GM21381 (cell line): Measurements from ENCODE around the gene ZNF71.

Experiments used
- ATAC-seq: cut with Tn5 transposase; IDR thresholded peaks from one replicate; pipeline ENCODE4 v1.9.1; 2021; ENCODE audit warnings: mild to moderate bottlenecking, moderate library complexity; ENCODE audit not compliant: unreplicated experiment

The ZNF71 gene

DNA sequence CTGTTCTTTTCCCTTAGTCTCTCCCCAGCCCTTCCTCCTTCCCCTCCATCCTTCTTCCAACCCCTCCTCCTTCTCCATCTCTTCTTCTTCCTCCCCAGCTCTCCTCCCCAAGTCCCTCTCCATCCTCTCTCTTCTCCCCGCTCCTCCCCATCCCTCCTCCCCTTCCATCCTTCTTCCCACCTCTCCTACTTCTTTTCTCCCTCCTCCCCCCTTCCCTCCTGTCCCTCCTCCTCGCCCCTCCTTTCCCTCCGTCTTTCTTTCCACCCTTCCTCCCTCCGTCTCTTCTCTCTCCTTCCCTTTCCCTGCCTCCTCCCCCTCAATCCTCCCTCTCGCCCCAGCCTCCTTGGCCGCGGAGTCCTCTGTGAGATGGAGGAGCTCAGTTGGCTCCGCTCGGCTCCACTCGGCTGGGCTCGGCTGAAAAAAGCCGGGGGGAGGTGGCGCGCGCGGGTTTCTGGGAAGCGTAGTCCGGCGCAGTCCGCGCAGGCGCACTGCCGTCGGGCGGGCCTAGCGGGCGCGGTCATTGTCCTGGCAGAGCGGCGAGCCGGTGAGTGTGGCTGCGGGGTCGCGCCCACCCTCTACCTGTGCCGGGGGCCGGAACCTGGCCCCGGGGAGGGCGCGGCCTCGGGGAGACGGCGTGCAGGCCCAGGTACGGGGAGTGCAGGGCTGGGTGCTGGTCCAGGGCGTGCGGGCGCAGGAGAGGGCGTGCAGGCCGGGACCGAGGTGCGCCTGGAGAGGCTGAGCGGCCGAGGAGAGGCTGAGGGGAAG is at the start of gene ZNF71:
Gene ZNF71 (plus strand): TSS at position 520 of the 765 bp plus-strand sequence. CDS start 6,257 bp downstream, outside the sequence.
- peak; percentile 89 for ATAC-seq

DNA sequence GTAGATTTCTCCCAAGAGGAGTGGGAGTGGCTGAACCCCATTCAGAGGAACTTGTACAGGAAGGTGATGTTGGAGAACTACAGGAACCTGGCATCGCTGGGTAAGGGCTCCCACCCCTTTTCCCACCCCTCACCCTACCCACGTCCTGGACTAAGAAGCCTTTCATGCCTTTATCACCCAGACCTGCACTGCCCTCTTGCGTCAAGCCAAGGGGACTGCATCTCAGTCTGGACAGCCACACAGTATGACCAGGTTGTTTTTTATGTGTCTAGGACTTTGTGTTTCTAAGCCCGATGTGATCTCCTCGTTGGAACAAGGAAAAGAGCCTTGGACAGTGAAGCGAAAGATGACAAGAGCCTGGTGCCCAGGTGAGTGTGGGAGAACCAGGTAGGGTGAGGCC is 47.6 kb upstream of the ZNF71 start:
- ATAC-seq: no peak

DNA sequence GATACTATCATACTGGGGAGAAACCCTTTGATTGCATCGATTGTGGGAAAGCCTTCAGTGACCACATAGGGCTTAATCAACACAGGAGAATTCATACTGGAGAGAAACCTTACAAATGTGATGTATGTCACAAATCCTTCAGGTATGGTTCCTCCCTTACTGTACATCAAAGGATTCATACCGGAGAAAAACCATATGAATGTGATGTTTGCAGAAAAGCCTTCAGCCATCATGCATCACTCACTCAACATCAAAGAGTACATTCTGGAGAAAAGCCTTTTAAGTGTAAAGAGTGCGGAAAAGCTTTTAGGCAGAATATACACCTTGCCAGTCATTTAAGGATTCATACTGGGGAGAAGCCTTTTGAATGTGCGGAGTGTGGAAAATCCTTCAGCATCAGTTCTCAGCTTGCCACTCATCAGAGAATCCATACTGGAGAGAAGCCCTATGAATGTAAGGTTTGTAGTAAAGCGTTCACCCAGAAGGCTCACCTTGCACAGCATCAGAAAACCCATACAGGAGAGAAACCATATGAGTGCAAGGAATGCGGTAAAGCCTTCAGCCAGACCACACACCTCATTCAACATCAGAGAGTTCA is 40.7 kb upstream of the ZNF71 start:
- ATAC-seq: no peak

DNA sequence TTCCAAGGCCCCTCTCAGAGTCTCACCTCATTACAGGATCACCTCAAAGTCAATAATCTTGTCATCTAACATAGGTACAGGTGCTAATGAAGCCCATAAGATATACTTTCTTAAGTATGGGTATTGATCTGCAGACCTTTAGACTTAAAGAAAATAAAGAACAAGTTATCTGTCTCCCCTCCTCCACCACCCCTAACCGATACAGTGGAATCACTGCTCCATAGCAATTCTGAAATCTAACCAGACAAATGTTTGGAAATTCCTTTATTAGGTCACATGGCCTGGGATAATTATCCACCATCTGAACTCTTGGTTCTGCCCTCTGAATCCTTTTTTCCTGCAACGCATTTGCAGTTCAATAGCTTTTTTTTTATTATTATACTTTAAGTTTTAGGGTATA is 32.3 kb upstream of the ZNF71 start:
- no peak for ATAC-seq

DNA sequence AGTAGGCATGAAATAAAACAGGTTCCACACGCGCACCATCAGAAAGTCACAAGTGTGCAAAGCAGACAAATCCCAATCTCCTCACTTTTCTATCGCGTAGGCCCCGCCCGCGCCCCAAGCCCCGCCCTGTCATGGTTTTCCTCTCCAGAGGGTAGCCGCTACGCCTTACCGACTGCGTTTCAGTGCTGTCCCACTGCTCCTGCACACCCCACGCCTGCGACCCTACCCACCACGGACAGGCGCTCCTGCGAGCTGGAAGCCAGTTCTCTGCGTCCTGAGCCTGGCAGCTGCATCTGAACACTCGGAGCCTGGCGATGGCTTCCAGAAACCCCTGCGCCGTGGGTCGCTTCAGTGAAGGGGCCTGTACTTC is 28.2 kb upstream of the ZNF71 start:
- ATAC-seq: peak; percentile 27

DNA sequence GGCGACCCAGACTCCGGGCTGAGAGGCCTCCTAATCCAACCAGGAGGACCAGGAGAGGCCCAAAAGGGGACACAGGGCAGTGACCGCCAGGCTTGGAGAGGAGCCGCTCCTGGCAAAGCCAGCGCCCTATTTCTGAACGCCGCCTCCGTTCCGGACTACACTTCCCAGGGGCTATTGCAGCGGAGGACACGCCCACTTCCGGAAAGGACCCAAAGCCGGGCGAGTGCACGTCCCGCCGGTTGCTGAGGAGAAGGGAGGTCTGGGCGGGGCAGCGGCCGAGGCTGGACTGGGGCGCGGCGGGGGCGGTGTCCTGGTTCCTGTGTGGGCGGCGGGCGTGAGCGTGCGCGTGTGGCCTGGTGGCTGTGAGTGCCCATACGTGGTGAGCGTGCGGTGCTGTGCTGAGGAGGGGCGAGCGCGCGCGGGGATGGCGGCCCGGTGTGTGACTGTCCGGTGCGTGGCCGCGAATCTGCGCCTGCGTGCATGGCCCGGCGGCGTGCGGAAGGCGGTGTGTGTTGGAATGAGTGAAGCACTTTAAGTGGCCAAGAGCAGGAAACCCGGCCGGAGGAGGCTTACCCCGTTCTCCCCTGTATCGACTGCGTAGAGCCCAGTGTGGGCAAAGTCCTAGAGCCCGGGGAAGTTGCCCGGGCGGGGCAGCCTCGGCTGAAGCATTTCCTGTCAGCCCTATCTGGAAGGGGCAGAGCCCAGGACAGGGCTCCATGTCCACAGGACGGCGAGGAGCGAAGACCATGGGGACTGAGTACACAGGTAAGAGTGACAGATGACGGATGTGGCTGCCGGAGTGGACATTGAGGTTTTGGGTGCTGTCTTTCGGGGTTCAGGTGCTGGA is 27.6 kb upstream of the ZNF71 start, which contains the start of gene ZNF470:
Gene ZNF470 (plus strand): TSS at position 195 of the 847 bp plus-strand sequence. CDS start 2,844 bp downstream, outside the sequence.
- ATAC-seq: peak; percentile 96

DNA sequence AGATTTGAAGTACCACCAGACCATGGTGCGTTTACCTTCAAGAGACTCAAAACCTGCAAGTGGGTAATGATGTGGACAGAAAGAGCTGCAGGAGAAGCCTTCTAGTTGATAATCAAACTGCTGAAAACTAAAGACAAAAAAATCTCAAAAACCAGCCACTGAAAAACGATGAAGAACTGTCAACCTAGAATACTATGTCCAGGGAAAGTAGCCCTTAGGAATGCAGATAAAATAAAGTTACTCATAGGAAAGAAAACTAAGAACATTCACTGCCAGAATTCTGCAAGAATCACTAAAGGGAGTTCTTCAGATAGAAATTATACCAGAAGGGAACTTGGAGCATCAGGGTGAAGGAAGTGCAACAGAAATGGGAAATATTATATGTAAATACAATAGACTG is 22.5 kb upstream of the ZNF71 start:
- ATAC-seq: no peak

DNA sequence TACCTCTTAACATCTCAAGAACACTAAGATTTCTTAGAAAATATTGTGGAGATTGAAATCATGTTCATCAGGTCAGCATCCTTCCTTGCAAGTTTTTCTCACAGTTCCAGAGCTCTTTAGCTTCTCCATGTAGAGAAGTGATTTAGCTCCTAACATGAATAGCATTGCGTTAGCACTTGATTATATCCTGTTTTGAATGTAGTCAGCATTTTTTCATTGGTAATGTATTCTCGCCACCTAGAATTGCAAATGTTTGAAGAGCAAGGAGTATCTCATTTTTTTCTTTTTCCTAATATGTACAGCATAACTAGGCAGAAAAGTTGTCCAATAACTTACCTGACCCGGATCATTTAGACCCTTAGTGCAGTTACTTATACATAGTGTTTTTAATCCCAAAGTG is 21.2 kb upstream of the ZNF71 start:
- ATAC-seq: no peak

DNA sequence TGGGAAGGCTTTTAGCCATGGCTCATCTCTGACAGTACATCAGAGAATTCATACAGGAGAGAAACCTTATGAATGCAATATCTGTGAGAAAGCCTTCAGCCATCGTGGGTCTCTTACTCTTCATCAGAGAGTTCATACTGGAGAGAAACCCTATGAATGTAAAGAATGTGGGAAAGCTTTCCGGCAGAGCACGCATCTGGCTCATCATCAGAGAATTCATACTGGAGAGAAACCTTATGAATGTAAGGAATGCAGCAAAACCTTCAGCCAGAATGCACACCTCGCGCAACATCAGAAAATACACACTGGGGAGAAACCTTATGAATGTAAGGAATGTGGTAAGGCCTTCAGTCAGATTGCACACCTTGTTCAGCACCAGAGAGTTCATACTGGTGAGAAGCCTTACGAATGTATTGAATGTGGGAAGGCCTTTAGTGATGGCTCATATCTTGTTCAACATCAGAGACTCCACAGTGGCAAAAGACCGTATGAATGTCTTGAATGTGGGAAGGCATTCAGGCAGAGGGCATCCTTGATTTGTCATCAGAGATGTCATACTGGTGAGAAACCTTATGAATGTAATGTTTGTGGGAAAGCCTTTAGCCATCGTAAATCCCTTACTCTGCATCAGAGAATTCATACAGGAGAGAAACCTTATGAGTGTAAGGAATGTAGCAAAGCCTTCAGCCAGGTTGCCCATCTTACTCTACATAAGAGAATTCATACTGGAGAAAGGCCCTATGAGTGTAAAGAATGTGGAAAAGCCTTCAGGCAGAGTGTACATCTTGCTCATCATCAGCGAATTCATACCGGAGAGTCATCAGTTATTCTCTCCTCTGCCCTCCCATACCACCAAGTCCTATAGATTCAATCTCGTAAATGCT is 17.1 kb upstream of the ZNF71 start:
- no peak for ATAC-seq

DNA sequence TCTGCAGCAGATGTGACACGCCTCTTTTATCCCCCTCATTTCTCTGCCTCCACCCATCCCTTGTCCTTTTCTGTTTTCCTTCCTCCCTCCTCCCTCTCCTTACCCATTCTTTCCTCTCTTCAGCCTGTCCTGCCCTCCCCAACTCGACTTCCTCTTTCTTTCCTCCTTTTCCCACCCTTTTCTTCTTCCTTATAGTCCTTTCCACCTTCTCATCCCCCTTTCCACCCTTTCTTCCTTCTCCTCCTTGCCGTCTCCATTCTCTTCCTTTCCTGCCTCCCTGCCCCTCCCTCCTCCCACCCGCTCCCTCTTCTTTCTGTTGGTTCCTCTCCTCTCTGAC is 688 bp upstream of the ZNF71 start:
- no peak for ATAC-seq

DNA sequence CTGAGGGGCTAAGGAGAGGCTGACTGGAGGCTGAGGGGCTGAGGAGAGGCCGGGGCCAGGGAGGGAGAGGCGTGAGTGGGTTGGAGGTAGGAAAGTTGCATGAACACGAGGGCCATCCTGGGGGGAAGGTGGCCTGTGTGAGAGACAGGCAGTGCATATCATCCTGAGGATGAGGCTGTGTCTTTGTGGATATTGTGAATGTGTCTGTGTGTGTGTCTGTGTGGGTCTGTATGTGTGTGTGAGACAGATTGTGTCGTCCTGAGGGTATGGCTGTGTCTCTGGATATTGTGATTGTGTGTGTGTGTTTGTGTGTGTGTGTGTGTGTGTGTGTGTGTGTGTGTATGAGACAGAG is 422 bp downstream of the ZNF71 start:
- ATAC-seq: no peak

DNA sequence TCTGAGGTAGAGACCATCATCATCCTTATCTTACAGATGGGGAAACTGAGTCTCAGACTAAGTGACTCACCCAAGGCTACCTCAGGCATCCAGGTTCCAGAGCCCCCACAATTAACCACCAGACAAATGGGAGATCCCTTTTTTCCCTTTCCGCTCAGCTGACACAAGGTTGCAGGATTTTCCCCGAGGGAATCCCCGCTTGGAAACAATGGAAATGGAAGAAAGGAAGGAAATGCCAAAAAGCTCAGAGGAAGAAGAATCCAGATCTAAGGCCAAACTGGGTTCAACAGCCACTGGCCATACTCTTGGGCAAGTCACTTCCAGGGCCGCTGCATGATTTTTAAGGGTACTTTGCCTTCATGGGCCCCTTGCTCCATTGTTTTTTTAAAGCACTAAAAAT is 1.6 kb downstream of the ZNF71 start:
- no peak for ATAC-seq

DNA sequence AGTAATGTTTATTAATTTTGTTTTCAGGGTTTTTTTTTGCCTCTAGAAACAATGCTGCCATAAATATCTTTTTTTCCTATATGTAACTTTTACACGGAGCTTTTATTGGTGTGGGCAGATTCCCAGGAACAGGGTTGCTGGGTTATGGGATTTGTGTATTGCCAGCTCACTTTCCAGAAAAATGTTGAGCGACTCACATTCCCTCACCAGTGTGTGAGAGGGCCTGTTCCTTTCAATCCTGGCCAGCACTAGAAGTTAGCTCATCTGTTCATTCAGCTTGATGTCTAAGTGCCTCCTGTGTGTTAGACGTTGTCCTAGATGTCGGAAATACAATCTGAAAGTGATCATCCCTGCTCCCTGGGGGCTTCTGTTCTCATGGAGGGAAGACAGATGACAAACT is 2.6 kb downstream of the ZNF71 start:
- ATAC-seq: no peak

DNA sequence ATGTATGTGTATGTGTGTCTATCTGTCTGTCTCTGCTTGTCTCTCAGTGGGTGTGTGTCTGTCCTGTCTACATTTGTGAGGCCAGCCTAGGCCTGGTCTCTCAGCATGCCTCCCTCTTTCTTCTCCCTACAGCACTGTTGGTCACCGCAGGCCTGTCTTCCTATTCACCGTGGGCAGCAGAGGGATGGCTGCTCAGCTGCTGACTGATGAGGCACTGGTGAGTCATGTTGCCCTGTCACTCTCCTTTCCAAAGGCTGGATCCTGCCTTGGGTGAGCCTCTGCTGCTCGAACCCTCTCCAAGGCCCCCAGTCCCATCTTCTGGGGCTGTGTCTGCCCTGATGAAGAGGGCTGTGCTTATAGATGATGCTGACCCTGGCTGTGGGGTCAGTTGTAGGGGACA is 6.3 kb downstream of the ZNF71 start:
- no peak for ATAC-seq

DNA sequence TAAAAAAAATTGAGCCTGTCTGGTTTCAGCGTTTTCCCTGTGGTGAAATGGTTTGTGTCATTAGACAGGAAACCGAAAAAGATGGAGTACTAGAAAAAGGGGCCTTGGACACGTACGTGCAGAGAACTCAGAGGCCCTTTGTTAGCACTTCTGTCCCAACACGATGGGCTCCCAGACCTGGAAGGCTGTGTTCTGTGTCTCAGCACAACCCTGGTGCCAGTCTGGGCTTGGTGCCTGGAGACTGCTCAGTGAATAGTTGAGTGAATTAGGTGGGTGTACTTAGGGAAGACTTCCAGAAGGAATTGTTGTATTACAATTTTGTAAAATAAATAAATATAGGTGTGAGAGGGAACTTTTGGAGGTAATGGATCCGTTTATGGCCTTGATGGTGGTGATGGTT is 8.7 kb downstream of the ZNF71 start:
- no peak for ATAC-seq

DNA sequence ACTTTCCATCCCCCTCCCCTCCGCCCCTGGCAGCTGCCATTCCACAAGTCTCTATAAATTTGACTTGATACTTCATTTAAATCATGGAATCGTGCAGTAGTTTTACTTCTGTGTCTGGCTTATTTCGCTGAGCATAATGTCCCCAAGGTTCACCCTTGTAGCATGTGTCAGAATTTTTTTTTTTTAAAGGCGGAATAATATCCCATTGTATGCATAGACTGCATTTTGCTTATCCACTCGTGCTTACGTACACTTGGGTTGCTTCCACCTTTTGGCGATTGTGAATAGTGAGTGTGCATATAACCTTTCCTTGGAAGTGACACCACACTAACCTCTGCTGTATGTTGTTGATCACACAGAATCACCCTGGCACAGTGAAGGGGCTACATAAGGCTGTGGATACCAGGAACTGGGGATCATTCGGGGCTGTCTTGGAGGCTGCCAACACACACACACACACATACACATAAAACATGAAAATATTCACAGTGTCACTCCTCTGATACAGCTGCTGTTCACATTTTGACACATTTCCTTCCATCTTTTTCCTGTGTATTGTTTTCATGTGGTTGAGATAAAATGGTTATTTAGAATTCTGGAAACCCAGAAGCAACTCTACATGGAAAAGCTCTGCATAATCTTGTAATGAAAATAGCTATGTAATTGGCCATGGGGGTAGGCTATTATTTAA is 13.3 kb downstream of the ZNF71 start:
- no peak for ATAC-seq

DNA sequence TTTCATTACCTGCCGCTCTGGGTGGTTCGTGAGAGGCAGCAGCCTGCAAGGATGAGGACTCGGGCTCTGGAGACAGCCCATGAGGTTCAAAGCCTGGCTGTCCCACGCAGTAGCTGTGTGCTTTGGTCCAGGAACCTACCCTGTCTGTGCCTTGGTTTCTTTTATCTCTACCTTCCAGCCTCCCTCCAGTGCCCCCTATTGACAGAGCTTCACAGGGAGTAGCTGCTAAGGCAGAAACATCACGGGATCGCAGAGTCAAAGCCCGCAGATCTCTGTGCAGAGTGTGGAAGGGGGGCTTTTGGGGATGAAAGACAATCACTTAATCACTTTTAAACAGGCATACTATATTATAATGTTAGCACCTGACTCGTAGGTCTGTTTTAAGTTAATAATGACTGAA is 16.2 kb downstream of the ZNF71 start:
- ATAC-seq: no peak

DNA sequence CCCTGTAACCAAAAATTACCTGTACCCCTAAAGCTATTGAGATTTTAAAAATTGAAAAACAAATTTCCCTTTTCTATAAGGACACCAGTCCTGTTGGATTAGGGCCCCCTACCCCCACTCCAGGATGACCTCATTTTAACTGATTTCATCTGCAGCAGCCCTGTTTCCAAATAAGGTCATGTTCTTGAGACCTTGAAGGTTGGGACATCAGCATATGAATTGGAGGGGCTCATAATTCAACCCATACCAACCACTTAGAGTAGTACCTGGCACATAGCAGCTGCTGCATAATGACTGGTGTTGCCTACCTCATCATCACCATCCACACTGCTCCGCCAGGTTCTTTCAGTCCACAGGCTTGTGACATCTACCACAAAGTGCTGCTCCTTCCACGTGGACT is 17.6 kb downstream of the ZNF71 start:
- ATAC-seq: no peak

DNA sequence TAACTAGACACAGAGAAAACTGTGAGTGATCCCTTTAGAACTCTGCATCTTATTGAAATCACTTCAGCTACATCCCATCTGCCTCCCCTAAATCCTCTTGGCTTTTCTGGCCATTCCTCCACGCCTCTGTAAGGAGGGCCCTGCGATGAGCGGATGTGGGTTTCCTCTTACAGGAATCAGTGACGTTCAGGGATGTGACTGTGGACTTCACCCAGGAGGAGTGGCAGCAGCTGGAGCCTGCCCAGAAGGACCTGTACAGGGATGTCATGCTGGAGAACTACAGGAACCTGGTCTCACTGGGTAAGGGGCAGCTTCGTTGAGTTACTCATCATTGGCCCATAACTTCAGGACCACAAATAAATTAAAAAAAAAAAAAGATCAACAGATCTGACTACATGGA is 18.5 kb downstream of the ZNF71 start:
- ATAC-seq: no peak

DNA sequence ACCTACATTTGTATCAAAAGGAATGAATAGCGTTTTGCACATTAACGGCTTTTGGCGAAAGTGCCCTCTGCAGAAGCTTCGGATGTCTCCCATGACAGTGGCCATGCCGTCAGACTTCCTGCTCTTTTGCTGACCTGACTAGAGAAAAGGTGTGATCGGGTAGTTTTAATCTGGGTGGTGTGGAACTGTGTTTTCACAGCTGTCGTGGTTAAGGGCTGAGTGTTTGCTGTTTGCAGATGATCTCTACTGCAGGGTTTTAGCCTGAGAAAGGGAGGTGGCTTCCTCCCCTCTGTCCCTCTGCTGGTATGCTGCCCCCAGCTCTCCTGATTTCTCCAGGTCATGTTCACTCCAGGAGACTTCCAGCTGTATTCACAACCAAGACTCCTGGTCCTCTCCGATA is 22.4 kb downstream of the ZNF71 start:
- ATAC-seq: no peak
